ENCODE measurements around the gene VAV2. TPM values are rescaled to one million over a fixed set of nuclear protein-coding genes. Genes with fewer than 3 reads are reported as not detected.

VAV2 gene
- total RNA-seq, 4 donors from 2014 or later: 10.3 to 20.1 (median 13.1) TPM

- no peak overlapping the region for H3K27ac ChIP-seq
Measured at GRCh38 chr9:133734590-133735414, 257.3 kb downstream of the VAV2 start.

GRCh38 chr9:133733796-133734533, 258.2 kb downstream of the VAV2 start:
- Histone ChIP-seq H3K4me1 (peaks cover 0 to 20% (median 5%) of the 10 kb centered on the region in 4 donors), H3K27ac (no peak overlapping the region), H3K4me3 (no peak overlapping the region), H3K9me3 (no peaks in the 10 kb centered on the region), H3K36me3 (peaks cover 0 to 6% (median 0%) of the 10 kb centered on the region in 3 donors), H3K27me3 (no peaks in the 10 kb centered on the region)
- DNase-seq (ENCODE audit: low spot score in 2 of 2): no peak
- 79 to 85% methylated on average over 11 to 17 of the region's 21 CpGs for WGBS, 2 donors
- TF ChIP-seq EP300 (IDR thresholded peaks at IDR 0.05) (no peak), POLR2A (IDR thresholded peaks at IDR 0.05) (no peak)

More at GRCh38 chr9:133734590-133735414, 257.3 kb downstream of the VAV2 start:
- Histone ChIP-seq H3K27me3 (no peaks in the 10 kb centered on the region), H3K36me3 (peaks cover 0 to 6% (median 0%) of the 10 kb centered on the region in 3 donors), H3K4me3 (no peak overlapping the region), H3K4me1 (peaks cover 0 to 20% (median 5%) of the 10 kb centered on the region in 4 donors), H3K9me3 (no peaks in the 10 kb centered on the region)
- no peak for TF ChIP-seq EP300 (IDR thresholded peaks at IDR 0.05)
- TF ChIP-seq CTCF (IDR thresholded peaks at IDR 0.05): no peak
- no peak for TF ChIP-seq POLR2A (IDR thresholded peaks at IDR 0.05)
- DNase-seq (ENCODE audit: low spot score in 2 of 2): no peak
- 70 to 75% methylated on average over 21 to 22 of the region's 23 CpGs for WGBS, 2 donors

GRCh38 chr9:133733421-133733795, 258.7 kb downstream of the VAV2 start:
- Histone ChIP-seq H3K4me1 (peaks cover 0 to 15% (median 3%) of the 10 kb centered on the region in 4 donors), H3K4me3 (no peak overlapping the region), H3K9me3 (no peaks in the 10 kb centered on the region), H3K27ac (no peak overlapping the region), H3K36me3 (peaks cover 0 to 6% (median 0%) of the 10 kb centered on the region in 3 donors), H3K27me3 (no peaks in the 10 kb centered on the region)
- 75 to 80% methylated on average over 4 of the region's 4 CpGs for WGBS, 2 donors
- no peak for DNase-seq (ENCODE audit: low spot score in 2 of 2)
- TF ChIP-seq EP300 (IDR thresholded peaks at IDR 0.05): no peak
- no peak for TF ChIP-seq POLR2A (IDR thresholded peaks at IDR 0.05)
- TF ChIP-seq CTCF (IDR thresholded peaks at IDR 0.05): no peak

- Histone ChIP-seq H3K9me3 (no peaks in the 10 kb centered on the region), H3K36me3 (peaks cover 0 to 10% (median 0%) of the 10 kb centered on the region in 3 donors), H3K27me3 (no peaks in the 10 kb centered on the region), H3K4me3 (no peak overlapping the region), H3K27ac (no peak overlapping the region), H3K4me1 (peaks cover 0 to 10% (median 2%) of the 10 kb centered on the region in 4 donors)
- DNase-seq (ENCODE audit: low spot score in 2 of 2): no peak
- 72 to 82% methylated on average over 9 to 10 of the region's 10 CpGs for WGBS, 2 donors
- no peak for TF ChIP-seq EP300 (IDR thresholded peaks at IDR 0.05)
- no peak for TF ChIP-seq POLR2A (IDR thresholded peaks at IDR 0.05)
- no peak for TF ChIP-seq CTCF (IDR thresholded peaks at IDR 0.05)
Measured at GRCh38 chr9:133732639-133733408, 259.3 kb downstream of the VAV2 start.

- Histone ChIP-seq H3K4me1 (peaks cover 0 to 4% (median under 1%) of the 10 kb centered on the region in 4 donors), H3K27me3 (no peaks in the 10 kb centered on the region), H3K4me3 (no peak overlapping the region), H3K27ac (no peak overlapping the region), H3K9me3 (no peaks in the 10 kb centered on the region), H3K36me3 (peaks cover 0 to 17% (median 0%) of the 10 kb centered on the region in 3 donors)
- DNase-seq (ENCODE audit: low spot score in 2 of 2): no peak
- no peak for TF ChIP-seq CTCF (IDR thresholded peaks at IDR 0.05)
- no peak for TF ChIP-seq EP300 (IDR thresholded peaks at IDR 0.05)
- TF ChIP-seq POLR2A (IDR thresholded peaks at IDR 0.05): no peak
- WGBS, 2 donors: 73 to 81% methylated on average over 20 to 27 of the region's 30 CpGs
Measured at GRCh38 chr9:133731876-133732638, 260.1 kb downstream of the VAV2 start.

Measured in tibial nerve (tissue), 4 donors.